ENCODE measurements around the gene WASL.

WASL gene

DNA sequence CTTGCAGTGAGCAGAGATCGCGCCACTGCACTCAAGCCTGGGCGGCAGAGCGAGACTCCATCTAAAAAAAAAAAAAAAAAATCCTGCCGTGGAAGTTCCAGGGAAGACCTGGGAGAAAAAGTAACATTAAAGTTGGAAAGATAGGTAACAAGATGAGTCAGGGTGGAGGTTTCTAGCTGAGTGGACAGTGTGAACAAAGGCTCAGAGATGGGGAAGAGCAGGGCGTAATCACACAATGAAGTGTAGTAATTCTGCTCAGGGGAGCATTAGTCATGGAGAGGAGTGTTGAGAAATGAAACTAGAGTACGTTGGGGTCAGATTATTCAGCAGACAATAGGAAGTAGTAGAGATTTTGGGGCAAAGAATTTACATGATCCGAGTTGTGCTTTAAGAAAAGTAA lies 21.6 kb upstream of the WASL start:
- H3K36me3 ChIP-seq (ENCODE audit: control insufficient read depth, insufficient read depth, low read length): no peaks in the 10 kb centered on the region
- no peaks in the 10 kb centered on the region for H3K4me1 ChIP-seq (ENCODE audit: control insufficient read depth, insufficient read depth, low read length)
- no peaks in the 10 kb centered on the region for H3K9me3 ChIP-seq (ENCODE audit: control insufficient read depth, low read length)
- no peaks in the 10 kb centered on the region for H3K27me3 ChIP-seq (ENCODE audit: control insufficient read depth, insufficient read depth, low read length, poor library complexity, severe bottlenecking)
- 93 to 94% methylated on average over 8 of the region's 8 CpGs for WGBS, 2 experiments
- no peak overlapping the region for H3K27ac ChIP-seq (ENCODE audit: insufficient read depth, low read depth, low read length, poor library complexity, severe bottlenecking)
- no peak overlapping the region for H3K4me3 ChIP-seq (ENCODE audit: insufficient read depth, low read depth, low read length)

GRCh38 chr7:123769371-123769770 lies 20.6 kb upstream of the WASL start:
- Histone ChIP-seq H3K27ac (ENCODE audit: insufficient read depth, low read depth, low read length, poor library complexity, severe bottlenecking) (no peak overlapping the region), H3K27me3 (ENCODE audit: control insufficient read depth, insufficient read depth, low read length, poor library complexity, severe bottlenecking) (no peaks in the 10 kb centered on the region), H3K4me3 (ENCODE audit: insufficient read depth, low read depth, low read length) (no peak overlapping the region), H3K4me1 (ENCODE audit: control insufficient read depth, insufficient read depth, low read length) (no peaks in the 10 kb centered on the region), H3K9me3 (ENCODE audit: control insufficient read depth, low read length) (no peaks in the 10 kb centered on the region), H3K36me3 (ENCODE audit: control insufficient read depth, insufficient read depth, low read length) (no peaks in the 10 kb centered on the region)
- WGBS, 2 experiments: 94 to 96% methylated on average over 2 to 3 of the region's 3 CpGs

DNA sequence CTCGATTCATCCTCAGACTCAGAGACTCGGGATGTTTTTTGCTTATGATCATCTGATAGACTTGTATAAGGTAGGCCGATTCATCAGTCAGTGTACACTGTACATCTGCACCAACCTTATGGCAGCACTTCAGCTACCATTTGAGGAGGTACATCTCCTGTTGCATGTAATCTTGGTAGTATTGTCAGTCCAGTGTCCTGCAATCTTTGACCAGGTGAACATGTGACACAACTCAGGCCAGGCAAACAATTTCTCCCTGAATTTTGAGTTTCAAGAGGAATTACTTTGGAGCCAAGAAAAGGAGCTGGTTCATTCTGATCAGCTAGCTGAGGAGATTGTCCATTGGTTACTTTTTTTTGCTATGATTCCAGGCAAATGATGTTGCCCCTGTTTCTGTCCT lies 19.7 kb upstream of the WASL start:
- no peaks in the 10 kb centered on the region for H3K27me3 ChIP-seq (ENCODE audit: control insufficient read depth, insufficient read depth, low read length, poor library complexity, severe bottlenecking)
- no peak overlapping the region for H3K27ac ChIP-seq (ENCODE audit: insufficient read depth, low read depth, low read length, poor library complexity, severe bottlenecking)
- WGBS, 2 experiments: 93 to 100% methylated on average over 3 of the region's 3 CpGs
- no peaks in the 10 kb centered on the region for H3K36me3 ChIP-seq (ENCODE audit: control insufficient read depth, insufficient read depth, low read length)
- no peaks in the 10 kb centered on the region for H3K9me3 ChIP-seq (ENCODE audit: control insufficient read depth, low read length)
- H3K4me3 ChIP-seq (ENCODE audit: insufficient read depth, low read depth, low read length): no peak overlapping the region
- no peaks in the 10 kb centered on the region for H3K4me1 ChIP-seq (ENCODE audit: control insufficient read depth, insufficient read depth, low read length)

DNA sequence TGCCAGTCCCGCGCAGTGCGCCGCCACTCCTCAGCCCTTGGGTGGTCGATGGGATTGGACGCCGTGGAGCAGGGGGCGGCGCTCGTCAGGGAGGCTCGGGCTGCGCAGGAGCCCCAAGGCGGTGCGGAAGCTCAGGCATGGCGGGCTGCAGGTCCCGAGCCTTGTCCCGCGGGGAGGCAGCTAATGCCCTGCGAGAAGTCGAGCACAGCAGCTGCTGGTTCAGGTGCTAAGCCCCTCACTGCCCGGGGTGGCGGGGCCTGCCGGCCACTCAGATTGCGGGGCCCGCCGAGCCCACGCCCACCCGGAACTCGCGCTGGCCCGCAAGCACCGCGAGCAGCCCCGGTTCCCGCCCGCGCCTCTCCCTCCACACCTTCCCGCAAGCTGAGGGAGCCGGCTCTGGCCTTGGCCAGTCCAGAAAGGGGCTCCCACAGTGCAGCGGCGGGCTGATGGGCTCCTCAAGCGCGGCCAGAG lies 14.4 kb upstream of the WASL start:
- 95% methylated on average over 43 of the region's 43 CpGs for WGBS, 2 experiments
- H3K36me3 ChIP-seq (ENCODE audit: control insufficient read depth, insufficient read depth, low read length): no peaks in the 10 kb centered on the region
- H3K27me3 ChIP-seq (ENCODE audit: control insufficient read depth, insufficient read depth, low read length, poor library complexity, severe bottlenecking): no peaks in the 10 kb centered on the region
- no peak overlapping the region for H3K27ac ChIP-seq (ENCODE audit: insufficient read depth, low read depth, low read length, poor library complexity, severe bottlenecking)
- no peaks in the 10 kb centered on the region for H3K4me1 ChIP-seq (ENCODE audit: control insufficient read depth, insufficient read depth, low read length)
- no peaks in the 10 kb centered on the region for H3K9me3 ChIP-seq (ENCODE audit: control insufficient read depth, low read length)
- H3K4me3 ChIP-seq (ENCODE audit: insufficient read depth, low read depth, low read length): no peak overlapping the region

- 93 to 95% methylated on average over 3 of the region's 3 CpGs for WGBS, 2 experiments
- H3K27me3 ChIP-seq (ENCODE audit: control insufficient read depth, insufficient read depth, low read length, poor library complexity, severe bottlenecking): no peaks in the 10 kb centered on the region
- no peaks in the 10 kb centered on the region for H3K36me3 ChIP-seq (ENCODE audit: control insufficient read depth, insufficient read depth, low read length)
- H3K27ac ChIP-seq (ENCODE audit: insufficient read depth, low read depth, low read length, poor library complexity, severe bottlenecking): no peak overlapping the region
- H3K4me3 ChIP-seq (ENCODE audit: insufficient read depth, low read depth, low read length): no peak overlapping the region
- no peaks in the 10 kb centered on the region for H3K9me3 ChIP-seq (ENCODE audit: control insufficient read depth, low read length)
- no peaks in the 10 kb centered on the region for H3K4me1 ChIP-seq (ENCODE audit: control insufficient read depth, insufficient read depth, low read length)
These were observed 12.9 kb upstream of the WASL start for GRCh38 chr7:123761729-123762128.

DNA sequence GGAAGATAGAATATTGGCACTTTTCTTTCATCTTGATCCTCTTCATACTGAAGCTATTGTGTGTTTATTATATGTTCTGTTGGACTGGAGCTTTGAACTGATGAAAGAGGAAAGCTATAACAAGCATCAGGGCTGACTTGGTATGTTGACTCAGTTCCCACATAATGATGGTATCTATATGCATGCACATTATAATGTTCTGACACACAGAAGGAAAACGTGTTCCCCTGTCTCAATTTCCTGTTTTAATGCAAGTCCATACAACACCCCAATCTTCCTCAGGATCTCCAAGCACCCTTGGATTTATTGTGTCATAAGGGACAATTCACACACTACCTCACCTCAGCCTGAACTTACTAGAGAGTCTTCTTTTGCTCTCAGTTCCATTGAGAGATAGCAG lies 8.3 kb upstream of the WASL start:
- Histone ChIP-seq H3K4me3 (ENCODE audit: insufficient read depth, low read depth, low read length) (no peak overlapping the region), H3K9me3 (ENCODE audit: control insufficient read depth, low read length) (no peaks in the 10 kb centered on the region), H3K27ac (ENCODE audit: insufficient read depth, low read depth, low read length, poor library complexity, severe bottlenecking) (no peak overlapping the region), H3K36me3 (ENCODE audit: control insufficient read depth, insufficient read depth, low read length) (no peaks in the 10 kb centered on the region), H3K27me3 (ENCODE audit: control insufficient read depth, insufficient read depth, low read length, poor library complexity, severe bottlenecking) (no peaks in the 10 kb centered on the region), H3K4me1 (ENCODE audit: control insufficient read depth, insufficient read depth, low read length) (no peaks in the 10 kb centered on the region)
- WGBS, 2 experiments: 84 to 89% methylated on average over 1 of the region's 1 CpG

DNA sequence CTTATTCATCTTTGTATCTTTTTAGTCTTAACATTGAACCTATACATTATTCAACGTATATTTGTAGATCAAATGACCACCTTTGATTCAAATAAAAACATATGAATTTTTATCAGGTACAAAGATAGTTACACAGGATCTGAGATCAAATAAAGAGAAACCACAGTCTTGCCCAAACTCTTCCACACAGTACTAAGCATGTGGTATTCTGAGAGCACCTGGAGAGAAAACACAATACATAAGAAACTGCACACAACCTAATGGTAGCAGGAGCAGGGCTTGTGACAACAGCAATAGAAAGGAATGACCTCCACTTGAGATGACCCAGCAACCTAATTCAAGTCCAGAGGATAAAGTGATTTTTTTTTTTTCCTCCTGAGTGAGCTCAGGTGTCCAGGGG lies 6.5 kb upstream of the WASL start:
- Histone ChIP-seq H3K27ac (ENCODE audit: insufficient read depth, low read depth, low read length, poor library complexity, severe bottlenecking) (no peak overlapping the region), H3K27me3 (ENCODE audit: control insufficient read depth, insufficient read depth, low read length, poor library complexity, severe bottlenecking) (no peaks in the 10 kb centered on the region), H3K9me3 (ENCODE audit: control insufficient read depth, low read length) (no peaks in the 10 kb centered on the region), H3K4me1 (ENCODE audit: control insufficient read depth, insufficient read depth, low read length) (no peaks in the 10 kb centered on the region), H3K4me3 (ENCODE audit: insufficient read depth, low read depth, low read length) (no peak overlapping the region), H3K36me3 (ENCODE audit: control insufficient read depth, insufficient read depth, low read length) (no peaks in the 10 kb centered on the region)
- 92% methylated on average over 1 of the region's 1 CpG; no CpG with 5 or more reads in 1 of the 2 experiments for WGBS, 2 experiments

- Histone ChIP-seq H3K9me3 (ENCODE audit: control insufficient read depth, low read length) (no peaks in the 10 kb centered on the region), H3K36me3 (ENCODE audit: control insufficient read depth, insufficient read depth, low read length) (no peaks in the 10 kb centered on the region)
- 90 to 99% methylated on average over 3 of the region's 3 CpGs for WGBS, 2 experiments
These were observed 5.6 kb upstream of the WASL start for GRCh38 chr7:123754271-123754871.

GRCh38 chr7:123752534-123752933 lies 3.7 kb upstream of the WASL start:
- H3K27me3 ChIP-seq (ENCODE audit: control insufficient read depth, insufficient read depth, low read length, poor library complexity, severe bottlenecking): no peaks in the 10 kb centered on the region
- WGBS, 2 experiments: 81 to 88% methylated on average over 1 to 2 of the region's 3 CpGs
- no peaks in the 10 kb centered on the region for H3K9me3 ChIP-seq (ENCODE audit: control insufficient read depth, low read length)
- H3K27ac ChIP-seq (ENCODE audit: insufficient read depth, low read depth, low read length, poor library complexity, severe bottlenecking): no peak overlapping the region
- no peaks in the 10 kb centered on the region for H3K36me3 ChIP-seq (ENCODE audit: control insufficient read depth, insufficient read depth, low read length)
- no peak overlapping the region for H3K4me3 ChIP-seq (ENCODE audit: insufficient read depth, low read depth, low read length)
- no peaks in the 10 kb centered on the region for H3K4me1 ChIP-seq (ENCODE audit: control insufficient read depth, insufficient read depth, low read length)

More at GRCh38 chr7:123754271-123754871, 5.6 kb upstream of the WASL start:
- Histone ChIP-seq H3K27ac (ENCODE audit: insufficient read depth, low read depth, low read length, poor library complexity, severe bottlenecking) (no peak overlapping the region), H3K4me1 (ENCODE audit: control insufficient read depth, insufficient read depth, low read length) (no peaks in the 10 kb centered on the region), H3K27me3 (ENCODE audit: control insufficient read depth, insufficient read depth, low read length, poor library complexity, severe bottlenecking) (no peaks in the 10 kb centered on the region), H3K4me3 (ENCODE audit: insufficient read depth, low read depth, low read length) (no peak overlapping the region)

- no peak overlapping the region for H3K4me3 ChIP-seq (ENCODE audit: insufficient read depth, low read depth, low read length)
- H3K4me1 ChIP-seq (ENCODE audit: control insufficient read depth, insufficient read depth, low read length): no peaks in the 10 kb centered on the region
- no peaks in the 10 kb centered on the region for H3K27me3 ChIP-seq (ENCODE audit: control insufficient read depth, insufficient read depth, low read length, poor library complexity, severe bottlenecking)
- no peak overlapping the region for H3K27ac ChIP-seq (ENCODE audit: insufficient read depth, low read depth, low read length, poor library complexity, severe bottlenecking)
- WGBS, 2 experiments: no CpG with 5 or more reads among the region's 1 CpG
- no peaks in the 10 kb centered on the region for H3K36me3 ChIP-seq (ENCODE audit: control insufficient read depth, insufficient read depth, low read length)
- H3K9me3 ChIP-seq (ENCODE audit: control insufficient read depth, low read length): no peaks in the 10 kb centered on the region
These were observed 3.0 kb upstream of the WASL start for GRCh38 chr7:123751821-123752220.
